HG03565 (cell line): Measurements from ENCODE around the gene HIRA.

Experiments
- ATAC-seq: cut with Tn5 transposase; IDR thresholded peaks from one replicate; pipeline ENCODE4 v1.9.1; 2021; ENCODE audit warnings: mild to moderate bottlenecking, moderate library complexity; ENCODE audit not compliant: unreplicated experiment

The HIRA gene, protein sequence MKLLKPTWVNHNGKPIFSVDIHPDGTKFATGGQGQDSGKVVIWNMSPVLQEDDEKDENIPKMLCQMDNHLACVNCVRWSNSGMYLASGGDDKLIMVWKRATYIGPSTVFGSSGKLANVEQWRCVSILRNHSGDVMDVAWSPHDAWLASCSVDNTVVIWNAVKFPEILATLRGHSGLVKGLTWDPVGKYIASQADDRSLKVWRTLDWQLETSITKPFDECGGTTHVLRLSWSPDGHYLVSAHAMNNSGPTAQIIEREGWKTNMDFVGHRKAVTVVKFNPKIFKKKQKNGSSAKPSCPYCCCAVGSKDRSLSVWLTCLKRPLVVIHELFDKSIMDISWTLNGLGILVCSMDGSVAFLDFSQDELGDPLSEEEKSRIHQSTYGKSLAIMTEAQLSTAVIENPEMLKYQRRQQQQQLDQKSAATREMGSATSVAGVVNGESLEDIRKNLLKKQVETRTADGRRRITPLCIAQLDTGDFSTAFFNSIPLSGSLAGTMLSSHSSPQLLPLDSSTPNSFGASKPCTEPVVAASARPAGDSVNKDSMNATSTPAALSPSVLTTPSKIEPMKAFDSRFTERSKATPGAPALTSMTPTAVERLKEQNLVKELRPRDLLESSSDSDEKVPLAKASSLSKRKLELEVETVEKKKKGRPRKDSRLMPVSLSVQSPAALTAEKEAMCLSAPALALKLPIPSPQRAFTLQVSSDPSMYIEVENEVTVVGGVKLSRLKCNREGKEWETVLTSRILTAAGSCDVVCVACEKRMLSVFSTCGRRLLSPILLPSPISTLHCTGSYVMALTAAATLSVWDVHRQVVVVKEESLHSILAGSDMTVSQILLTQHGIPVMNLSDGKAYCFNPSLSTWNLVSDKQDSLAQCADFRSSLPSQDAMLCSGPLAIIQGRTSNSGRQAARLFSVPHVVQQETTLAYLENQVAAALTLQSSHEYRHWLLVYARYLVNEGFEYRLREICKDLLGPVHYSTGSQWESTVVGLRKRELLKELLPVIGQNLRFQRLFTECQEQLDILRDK

DNA sequence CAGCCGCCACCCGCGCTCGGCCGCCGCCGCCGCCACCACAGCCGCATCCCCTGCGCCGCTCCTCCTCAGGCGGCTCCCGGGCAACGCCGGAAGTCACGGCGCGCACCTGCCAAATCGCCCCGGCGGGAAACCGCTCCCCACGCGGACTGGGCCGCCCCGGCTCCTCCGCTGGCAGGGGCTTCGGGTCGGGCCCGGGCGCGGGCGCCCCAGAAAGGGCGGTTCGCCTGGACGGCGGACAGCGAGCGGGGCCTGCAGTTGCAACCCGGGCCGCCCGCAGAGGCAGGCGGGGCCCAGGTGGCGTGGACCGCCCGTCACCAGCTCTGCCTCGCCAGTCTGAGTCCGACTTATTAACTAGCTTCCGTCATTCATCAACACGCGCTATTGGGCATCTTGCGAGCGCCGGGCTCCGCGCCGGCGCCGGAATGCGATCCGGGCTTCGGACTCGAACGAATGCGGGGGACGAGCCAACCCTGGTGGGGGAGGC is at the start of gene HIRA:
HIRA (minus strand) TSS at position 85 of the 484 bp plus-strand sequence. CDS start 257 bp downstream, outside the sequence.
- ATAC-seq: peak; percentile 41

DNA sequence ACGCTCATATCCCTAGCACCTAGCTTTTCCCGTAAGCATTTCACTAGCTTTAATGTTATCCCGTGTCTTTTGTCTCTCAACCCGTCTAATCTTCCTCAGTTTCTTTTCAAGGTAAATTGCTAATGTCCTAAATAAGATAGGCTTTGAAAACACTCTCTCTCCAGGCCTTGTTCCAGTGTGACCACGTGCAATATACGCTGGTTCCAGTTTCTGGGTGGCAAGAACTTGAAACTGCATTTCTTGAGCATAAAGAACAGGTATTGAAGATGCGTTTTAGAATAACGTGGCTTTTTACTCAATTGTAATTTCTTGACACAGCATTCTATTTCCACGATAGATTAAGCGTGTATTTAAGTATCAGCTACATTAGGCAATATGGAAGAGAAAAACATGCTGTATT is 49.3 kb upstream of the HIRA start:
- ATAC-seq: no peak

DNA sequence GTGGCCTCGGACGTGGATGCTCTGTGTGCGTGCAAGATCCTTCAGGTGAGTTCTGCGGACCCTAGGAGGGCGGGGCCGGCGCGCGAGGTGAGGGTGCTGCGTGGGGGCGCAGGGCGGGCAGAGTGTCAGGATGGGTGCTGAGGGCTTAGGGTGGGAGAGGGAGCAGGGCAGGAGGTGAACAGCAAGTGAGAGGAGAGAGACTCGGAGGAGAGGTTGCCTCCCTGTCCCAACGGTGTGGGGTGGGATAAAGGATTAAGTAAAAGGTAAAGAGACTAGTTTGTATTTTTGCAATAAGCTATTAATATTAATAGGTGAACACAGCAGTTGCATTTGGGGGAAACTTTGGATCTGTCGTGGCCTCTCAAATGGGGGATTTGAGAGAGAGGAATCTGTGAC is 48.6 kb upstream of the HIRA start:
- no peak for ATAC-seq

DNA sequence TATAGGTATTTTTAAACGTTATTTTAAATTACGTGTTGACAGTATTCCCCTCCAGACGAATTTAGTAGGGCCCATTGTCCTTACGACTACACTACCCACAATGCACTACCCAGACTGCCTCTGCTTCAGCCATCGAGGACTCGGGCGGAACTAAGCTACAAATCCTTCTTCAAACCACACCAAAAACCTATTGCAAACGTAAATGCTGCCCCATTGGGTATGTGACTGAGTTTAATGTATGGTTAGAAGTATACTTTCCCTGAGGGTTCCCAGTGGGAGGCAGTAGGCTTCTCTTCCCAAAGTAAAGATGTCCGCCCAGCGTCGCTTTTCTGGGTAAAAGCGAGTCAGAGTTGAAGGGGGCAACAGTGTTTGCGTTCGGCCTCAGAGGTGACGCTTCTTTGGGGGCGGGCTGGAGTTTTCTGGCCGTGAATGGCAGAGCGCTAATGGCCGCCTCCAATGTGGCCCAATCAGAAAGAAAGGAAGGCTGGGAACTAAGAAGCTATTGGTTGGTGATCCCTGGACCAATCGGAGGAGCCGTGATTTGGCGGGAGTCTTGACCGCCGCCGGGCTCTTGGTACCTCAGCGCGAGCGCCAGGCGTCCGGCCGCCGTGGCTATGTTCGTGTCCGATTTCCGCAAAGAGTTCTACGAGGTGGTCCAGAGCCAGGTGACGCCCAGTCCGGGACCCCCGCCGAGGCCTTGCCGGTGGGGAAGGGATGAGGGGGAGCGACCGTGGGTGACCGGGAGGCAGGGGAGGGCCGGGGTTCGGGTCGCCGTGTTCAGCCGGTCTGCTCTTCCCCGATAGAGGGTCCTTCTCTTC is 48.0 kb upstream of the HIRA start, which contains the start of gene CDC45:
CDC45 (plus strand) TSS at position 566 of the 818 bp plus-strand sequence; CDS start at position 615, 49 bp downstream.
- ATAC-seq: peak; percentile 73

DNA sequence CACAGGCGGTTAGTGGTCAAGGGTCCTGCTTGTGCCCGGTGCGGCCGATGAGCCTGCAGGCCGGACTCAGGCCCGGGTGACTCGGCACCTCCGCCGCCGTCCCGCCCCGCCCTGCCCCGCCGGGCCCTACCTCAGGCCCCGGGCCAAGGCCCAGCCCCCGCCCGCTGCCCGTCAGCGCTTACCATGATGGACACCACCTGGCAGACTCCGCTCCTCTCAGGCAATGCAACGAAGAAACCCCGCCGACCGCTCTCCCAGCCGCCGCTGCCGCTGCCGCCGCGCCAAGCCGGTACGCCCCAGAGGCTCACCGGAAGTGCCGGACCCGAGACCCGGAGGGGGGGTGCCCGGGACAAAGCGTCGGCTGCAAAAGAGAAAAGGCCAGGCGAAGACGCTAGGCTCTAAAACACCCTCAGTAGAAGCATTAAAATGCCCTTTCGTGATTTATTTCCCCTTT is 47.4 kb upstream of the HIRA start, which contains the start of gene UFD1:
UFD1 (minus strand) TSS at position 293 of the 454 bp plus-strand sequence; CDS start at position 185, 108 bp downstream.
- ATAC-seq: peak; percentile 30

GRCh38 chr22:19478045-19478900 is 46.7 kb upstream of the HIRA start:
- no peak for ATAC-seq

DNA sequence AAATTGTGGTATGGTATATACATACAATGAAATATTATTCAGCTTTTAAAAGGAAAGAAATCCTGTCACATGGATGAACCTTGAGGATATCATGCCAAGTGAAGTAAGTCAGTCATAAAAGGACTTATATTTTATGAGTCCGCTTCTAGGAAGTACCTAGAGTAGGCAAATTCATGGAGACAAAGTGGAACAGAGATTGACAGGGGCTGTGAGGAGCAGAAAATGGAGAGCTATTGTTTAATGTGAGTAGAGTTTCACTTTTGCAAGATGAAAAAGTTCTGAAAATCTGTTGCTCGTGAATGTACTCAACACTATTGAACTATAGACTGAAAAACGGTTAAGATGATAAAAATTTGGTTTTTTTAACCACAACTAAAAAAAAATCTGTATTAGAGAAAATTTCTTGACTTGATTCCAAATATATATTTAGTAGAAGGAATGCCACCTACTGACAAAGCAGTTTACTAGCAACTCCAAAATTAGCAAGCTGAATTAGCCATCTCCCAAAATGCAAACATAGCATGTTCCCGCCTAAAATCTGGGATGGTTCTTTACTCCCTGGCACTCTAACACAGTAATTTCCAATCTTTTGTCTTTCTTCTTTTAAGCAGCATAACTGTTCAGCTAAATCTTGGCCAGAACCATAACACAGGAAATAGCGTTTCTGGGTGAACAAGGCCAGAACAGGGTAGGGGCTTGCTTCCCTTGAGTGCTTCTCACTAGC is 46.0 kb upstream of the HIRA start:
- ATAC-seq: no peak

DNA sequence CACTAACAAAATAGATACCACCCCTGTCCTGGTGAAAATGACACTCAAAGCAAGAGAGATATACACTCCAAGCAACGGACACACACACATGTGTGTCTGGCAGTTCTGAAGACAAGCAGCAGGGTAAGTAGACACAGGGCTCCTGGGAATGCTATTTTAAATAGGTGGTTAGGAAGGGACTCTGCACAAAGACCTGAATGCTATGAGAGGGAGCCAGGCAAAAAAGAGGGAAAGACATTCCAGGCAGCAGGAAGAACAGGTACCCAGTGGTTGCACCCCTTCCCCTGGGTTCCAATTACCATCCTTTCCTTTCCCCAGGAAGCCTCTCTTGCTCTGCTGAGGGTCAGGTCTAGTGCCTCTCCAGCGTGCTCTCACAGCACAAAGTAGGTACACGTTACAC is 44.5 kb upstream of the HIRA start:
- ATAC-seq: no peak

DNA sequence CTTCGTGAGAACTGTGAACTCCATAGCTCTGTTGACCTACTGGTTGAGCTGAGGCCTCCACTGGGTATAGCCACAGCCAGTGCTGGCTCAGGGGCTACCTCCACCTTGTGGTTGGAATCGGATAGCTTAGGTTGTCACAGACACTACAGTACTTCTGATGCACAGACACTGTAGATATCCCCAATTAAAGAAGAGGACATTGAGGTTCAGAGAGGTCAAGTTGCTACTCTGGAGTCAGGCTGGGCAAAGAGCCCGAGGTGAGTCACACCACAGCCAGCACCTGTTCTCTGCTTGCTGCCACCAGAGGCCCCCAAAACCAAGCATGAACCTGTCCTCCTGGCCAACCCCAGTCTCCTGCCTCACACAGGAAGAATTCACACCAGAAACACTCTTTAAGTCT is 42.0 kb upstream of the HIRA start:
- ATAC-seq: no peak

DNA sequence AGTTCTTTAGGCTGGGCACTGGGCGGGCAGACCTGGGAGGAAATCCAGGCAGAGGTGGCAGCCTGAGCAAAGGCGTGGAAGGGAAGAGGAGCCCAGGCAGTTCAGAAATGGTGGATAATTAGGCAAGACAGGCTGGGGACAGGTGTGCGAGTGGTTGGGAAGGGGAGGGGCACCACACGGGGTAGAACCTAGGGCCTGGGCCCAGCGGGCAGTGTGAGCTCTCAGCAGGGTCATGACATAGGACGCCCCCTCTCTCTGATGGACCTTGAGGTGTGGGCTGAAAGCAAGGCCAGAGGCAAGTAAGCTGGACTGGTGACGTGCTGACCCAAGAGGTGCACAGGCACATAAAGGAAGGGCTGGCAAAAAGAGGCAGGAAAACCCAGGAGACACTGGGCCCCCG is 40.7 kb upstream of the HIRA start:
- ATAC-seq: no peak

GRCh38 chr22:19471572-19471971 is 40.0 kb upstream of the HIRA start:
- ATAC-seq: no peak

GRCh38 chr22:19470010-19470409 is 38.5 kb upstream of the HIRA start:
- ATAC-seq: no peak

- ATAC-seq: no peak
Observed at GRCh38 chr22:19469421-19469820, 37.9 kb upstream of the HIRA start.

GRCh38 chr22:19467912-19468311 is 36.4 kb upstream of the HIRA start:
- ATAC-seq: no peak

GRCh38 chr22:19466848-19467752 is 35.6 kb upstream of the HIRA start:
- ATAC-seq: no peak

GRCh38 chr22:19466126-19466716 is 34.7 kb upstream of the HIRA start:
- no peak for ATAC-seq

DNA sequence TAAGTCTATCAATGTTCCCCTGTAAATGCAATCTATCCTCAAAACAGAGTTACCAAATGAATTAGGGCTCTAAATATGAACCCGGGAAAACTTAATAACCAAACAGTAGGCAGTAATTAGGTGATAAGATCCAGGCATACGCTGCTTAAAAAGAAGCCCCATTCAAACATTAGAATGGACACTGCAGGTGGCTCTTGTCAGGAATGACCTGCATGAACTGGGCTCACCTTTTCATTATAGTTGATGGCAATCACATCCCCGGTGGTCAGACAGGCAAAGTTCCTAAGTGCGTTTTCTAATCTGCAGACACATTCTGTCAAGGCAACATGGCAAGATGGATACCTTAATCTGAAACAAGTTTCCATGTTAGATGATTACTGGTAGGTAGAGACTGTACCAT is 33.4 kb upstream of the HIRA start:
- no peak for ATAC-seq
